Upper lobe of right lung (tissue), 1 donor: ENCODE data around the gene UPF2. TPM values are rescaled to one million over a fixed set of nuclear protein-coding genes. Genes with fewer than 3 reads are reported as not detected.
A peak's percentile ranks its signal among the peaks of the same experiment; 100 is the strongest.

Experiments used
- ATAC-seq: fragments of 200-7000 bp; cut with Tn5 transposase; one replicate; pipeline ENCODE4 v1.9.1; 2020; ENCODE audit warnings: mild to moderate bottlenecking, moderate library complexity
- DNase-seq: peaks from one replicate; pipeline ENCODE4 v3.0.0-alpha.2; 2020
- H3K27ac ChIP-seq: fragments of 200-600 bp; one replicate; pipeline ENCODE4 v1.8.0; 2022
- H3K27me3 ChIP-seq: fragments of 200-600 bp; one replicate; pipeline ENCODE4 v1.8.0; 2022; ENCODE audit warnings: mild to moderate bottlenecking
- H3K36me3 ChIP-seq: fragments of 200-600 bp; one replicate; pipeline ENCODE4 v1.8.0; 2022
- H3K4me1 ChIP-seq: fragments of 200-600 bp; one replicate; pipeline ENCODE4 v1.8.0; 2022
- H3K4me3 ChIP-seq: fragments of 200-600 bp; one replicate; pipeline ENCODE4 v1.8.0; 2022; ENCODE audit warnings: mild to moderate bottlenecking
- H3K9me3 ChIP-seq: fragments of 200-600 bp; one replicate; pipeline ENCODE4 v1.8.0; 2022
- CTCF ChIP-seq: fragments of 200-600 bp; IDR thresholded peaks from one replicate; pipeline ENCODE4 v1.8.0; 2022; ENCODE audit warnings: antibody characterized with exemption
- intact Hi-C: fragments of 100-400 bp; cut with DNase I; formaldehyde crosslinking; loops from one replicate; pipeline ENCODE4 v1.11.0; 2022
- total RNA-seq: library from RNA; stranded (reverse); fragmentation: NEBNext Ultra II Directional; extraction: Animal tissue kit (Norgen Biotek cat#: 25700); gene quantifications from one replicate; pipeline ENCODE4 v1.2.1, GENCODE V29; 2021
- donor health status: DM: no; HTN: yes; CAD: no; lungs with severe emphysema.

UPF2 gene
- total RNA-seq, 1 donor from 2014 or later = 20.1 TPM

- TF ChIP-seq CTCF = no peak
- intact Hi-C loops = no loop called here
- Histone ChIP-seq H3K27me3 (no peaks in the 10 kb centered on the region), H3K36me3 (no peaks in the 10 kb centered on the region), H3K27ac (no peak overlapping the region), H3K9me3 (no peaks in the 10 kb centered on the region), H3K4me3 (no peak overlapping the region), H3K4me1 (peaks cover 3% of the 10 kb centered on the region)
- ATAC-seq (no peak), DNase-seq (no peak)
Observed at GRCh38 chr10:11901833-11902475, 140.7 kb downstream of the UPF2 start.

GRCh38 chr10:11901454-11901832 is 141.2 kb downstream of the UPF2 start:
- Histone ChIP-seq H3K36me3 (no peaks in the 10 kb centered on the region), H3K27me3 (no peaks in the 10 kb centered on the region), H3K9me3 (no peaks in the 10 kb centered on the region), H3K27ac (no peak overlapping the region), H3K4me3 (no peak overlapping the region), H3K4me1 (peaks cover 3% of the 10 kb centered on the region)
- TF ChIP-seq CTCF = no peak
- ATAC-seq = no peak
- intact Hi-C loops = no loop called here
- DNase-seq = no peak

DNA sequence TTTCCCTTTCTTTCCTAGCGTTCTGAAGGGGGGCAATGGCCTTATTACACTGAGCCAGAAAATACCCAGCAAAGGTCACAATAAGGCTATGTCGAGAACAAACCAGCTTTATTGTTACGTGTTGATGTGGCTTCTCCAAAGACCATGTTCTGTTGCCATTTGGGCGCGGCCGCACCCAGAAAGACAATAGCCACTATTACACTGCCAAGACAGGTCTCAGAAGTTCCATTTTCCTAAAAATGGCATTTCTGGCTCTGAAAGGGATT is 141.6 kb downstream of the UPF2 start:
- no peak for TF ChIP-seq CTCF
- Histone ChIP-seq H3K4me1 (peaks cover 3% of the 10 kb centered on the region), H3K36me3 (no peaks in the 10 kb centered on the region), H3K27me3 (no peaks in the 10 kb centered on the region), H3K27ac (no peak overlapping the region), H3K4me3 (no peak overlapping the region), H3K9me3 (no peaks in the 10 kb centered on the region)
- intact Hi-C loops = no loop called here
- ATAC-seq (no peak), DNase-seq (no peak)

- intact Hi-C loops = no loop called here
- H3K27ac ChIP-seq = peak overlapping the region; percentile 71
Observed at GRCh38 chr10:11899067-11899876, 143.3 kb downstream of the UPF2 start.

GRCh38 chr10:11898372-11899066 is 144.1 kb downstream of the UPF2 start:
- no peak for TF ChIP-seq CTCF
- Histone ChIP-seq H3K27ac (peak overlapping the region; percentile 71), H3K9me3 (no peaks in the 10 kb centered on the region), H3K4me1 (peaks cover 3% of the 10 kb centered on the region), H3K36me3 (no peaks in the 10 kb centered on the region), H3K4me3 (no peak overlapping the region), H3K27me3 (no peaks in the 10 kb centered on the region)
- peak; percentile 90 for DNase-seq
- ATAC-seq = peak; percentile 90
- intact Hi-C loops = no loop called here

More at GRCh38 chr10:11899067-11899876, 143.3 kb downstream of the UPF2 start:
- H3K36me3 ChIP-seq = no peaks in the 10 kb centered on the region
- no peak overlapping the region for H3K4me3 ChIP-seq
- TF ChIP-seq CTCF = no peak
- no peaks in the 10 kb centered on the region for H3K27me3 ChIP-seq
- ATAC-seq (no peak), DNase-seq (no peak)
- peaks cover 3% of the 10 kb centered on the region for H3K4me1 ChIP-seq
- H3K9me3 ChIP-seq = no peaks in the 10 kb centered on the region
